ENCODE results near the gene TTC23.

The TTC23 gene

GRCh38 chr15:99224372-99225214, 24.8 kb downstream of the TTC23 start:
- Histone ChIP-seq H3K4me2 (no peak overlapping the region), H3K9me3 (replicated peaks in 1 of 11) (no peaks in the 10 kb centered on the region), H3K9ac (no peak overlapping the region), H3K36me3 (no peaks in the 10 kb centered on the region), H3K4me1 (no peaks in the 10 kb centered on the region), H3K27ac (no peak overlapping the region), H3K4me3 (no peak overlapping the region), H4K20me1 (no peaks in the 10 kb centered on the region), H3K27me3 (no peaks in the 10 kb centered on the region)
- TF ChIP-seq Cebpa-rat (IDR thresholded peaks at IDR 0.05): no peak

- Histone ChIP-seq H4K20me1 (no peaks in the 10 kb centered on the region; a peak in 1 of 22 replicates), H3K9ac (no peak overlapping the region), H3K9me3 (replicated peaks in 1 of 11) (no peaks in the 10 kb centered on the region), H3K4me1 (peaks cover 0 to 10% (median 0%) of the 10 kb centered on the region in 10 experiments; a peak in 1 of 20 replicates), H3K4me2 (no peak overlapping the region), H3K4me3 (no peak overlapping the region), H3K27ac (no peak overlapping the region), H3K27me3 (no peaks in the 10 kb centered on the region), H3K36me3 (no peaks in the 10 kb centered on the region)
- no peak for TF ChIP-seq Cebpa-rat (IDR thresholded peaks at IDR 0.05)
These were observed 36.1 kb downstream of the TTC23 start for GRCh38 chr15:99213187-99213811.

- no peaks in the 10 kb centered on the region for H3K9me3 ChIP-seq (replicated peaks in 1 of 11)
- TF ChIP-seq Cebpa-rat (IDR thresholded peaks at IDR 0.05): no peak
- H3K4me1 ChIP-seq: peaks cover 0 to 10% (median 0%) of the 10 kb centered on the region in 10 experiments; a peak in 1 of 20 replicates
- H3K27ac ChIP-seq: no peak overlapping the region
- H3K4me2 ChIP-seq: no peak overlapping the region
- H3K27me3 ChIP-seq: no peaks in the 10 kb centered on the region
- no peak overlapping the region for H3K9ac ChIP-seq
- no peaks in the 10 kb centered on the region for H3K36me3 ChIP-seq
- no peaks in the 10 kb centered on the region; a peak in 1 of 22 replicates for H4K20me1 ChIP-seq
- no peak overlapping the region for H3K4me3 ChIP-seq
These were observed 37.0 kb downstream of the TTC23 start for GRCh38 chr15:99212406-99212805.

- no peaks in the 10 kb centered on the region for H3K9me3 ChIP-seq (replicated peaks in 1 of 11)
- H3K9ac ChIP-seq: no peak overlapping the region
- H3K4me1 ChIP-seq: peaks cover 0 to 10% (median 0%) of the 10 kb centered on the region in 10 experiments; a peak in 1 of 20 replicates
- no peak overlapping the region for H3K27ac ChIP-seq
- no peak overlapping the region for H3K4me2 ChIP-seq
- no peak overlapping the region for H3K4me3 ChIP-seq
- no peak for TF ChIP-seq Cebpa-rat (IDR thresholded peaks at IDR 0.05)
- H3K27me3 ChIP-seq: no peaks in the 10 kb centered on the region
- no peaks in the 10 kb centered on the region; a peak in 1 of 22 replicates for H4K20me1 ChIP-seq
- H3K36me3 ChIP-seq: no peaks in the 10 kb centered on the region
These were observed 37.5 kb downstream of the TTC23 start for GRCh38 chr15:99211926-99212325.

- no peak overlapping the region for H3K4me2 ChIP-seq
- no peak overlapping the region for H3K9ac ChIP-seq
- H3K27me3 ChIP-seq: no peaks in the 10 kb centered on the region
- no peak for TF ChIP-seq Cebpa-rat (IDR thresholded peaks at IDR 0.05)
- H3K4me3 ChIP-seq: no peak overlapping the region
- no peaks in the 10 kb centered on the region for H3K9me3 ChIP-seq (replicated peaks in 1 of 11)
- H3K27ac ChIP-seq: no peak overlapping the region
- no peaks in the 10 kb centered on the region for H3K36me3 ChIP-seq
- H4K20me1 ChIP-seq: no peaks in the 10 kb centered on the region; a peak in 1 of 22 replicates
- H3K4me1 ChIP-seq: peaks cover 0 to 10% (median 0%) of the 10 kb centered on the region in 10 experiments; a peak in 1 of 20 replicates
These were observed 39.0 kb downstream of the TTC23 start for GRCh38 chr15:99210334-99210733.

GRCh38 chr15:99209326-99209725, 40.1 kb downstream of the TTC23 start:
- Histone ChIP-seq H3K9me3 (replicated peaks in 1 of 11) (no peaks in the 10 kb centered on the region), H3K27ac (no peak overlapping the region), H3K36me3 (no peaks in the 10 kb centered on the region), H3K4me3 (no peak overlapping the region), H3K4me2 (no peak overlapping the region), H3K4me1 (peaks cover 0 to 10% (median 0%) of the 10 kb centered on the region in 10 experiments; a peak in 1 of 20 replicates), H3K27me3 (no peaks in the 10 kb centered on the region), H4K20me1 (no peaks in the 10 kb centered on the region; a peak in 1 of 22 replicates), H3K9ac (no peak overlapping the region)
- no peak for TF ChIP-seq Cebpa-rat (IDR thresholded peaks at IDR 0.05)

GRCh38 chr15:99207672-99208071, 41.7 kb downstream of the TTC23 start:
- Histone ChIP-seq H3K9me3 (replicated peaks in 1 of 11) (no peaks in the 10 kb centered on the region), H3K4me3 (no peak overlapping the region), H4K20me1 (no peaks in the 10 kb centered on the region; a peak in 1 of 22 replicates), H3K4me1 (peaks cover 0 to 10% (median 0%) of the 10 kb centered on the region in 10 experiments; a peak in 1 of 20 replicates), H3K27me3 (no peaks in the 10 kb centered on the region), H3K9ac (no peak overlapping the region), H3K36me3 (no peaks in the 10 kb centered on the region), H3K4me2 (no peak overlapping the region), H3K27ac (no peak overlapping the region)
- TF ChIP-seq Cebpa-rat (IDR thresholded peaks at IDR 0.05): no peak

GRCh38 chr15:99202176-99202552, 47.2 kb downstream of the TTC23 start:
- H3K27ac ChIP-seq: no peak overlapping the region
- no peak for TF ChIP-seq Cebpa-rat (IDR thresholded peaks at IDR 0.05)
- no peaks in the 10 kb centered on the region for H3K4me1 ChIP-seq
- no peaks in the 10 kb centered on the region for H3K36me3 ChIP-seq
- no peak overlapping the region for H3K4me3 ChIP-seq
- H3K9ac ChIP-seq: no peak overlapping the region
- H3K4me2 ChIP-seq: no peak overlapping the region
- no peaks in the 10 kb centered on the region for H3K27me3 ChIP-seq
- no peaks in the 10 kb centered on the region for H3K9me3 ChIP-seq (replicated peaks in 1 of 11)
- H4K20me1 ChIP-seq: no peaks in the 10 kb centered on the region

GRCh38 chr15:99201408-99202175, 47.8 kb downstream of the TTC23 start:
- H3K4me2 ChIP-seq: no peak overlapping the region
- H4K20me1 ChIP-seq: no peaks in the 10 kb centered on the region
- H3K9me3 ChIP-seq (replicated peaks in 1 of 11): no peaks in the 10 kb centered on the region
- no peaks in the 10 kb centered on the region for H3K27me3 ChIP-seq
- no peaks in the 10 kb centered on the region for H3K36me3 ChIP-seq
- H3K27ac ChIP-seq: no peak overlapping the region
- no peak overlapping the region for H3K4me3 ChIP-seq
- no peaks in the 10 kb centered on the region for H3K4me1 ChIP-seq
- H3K9ac ChIP-seq: no peak overlapping the region
- no peak for TF ChIP-seq Cebpa-rat (IDR thresholded peaks at IDR 0.05)
